Activated CD4-positive, alpha-beta T cell treated with anti-CD3 and anti-CD28 coated beads, Interleukin-2, amount 50 U/mL, for 24 hours (primary cell): ENCODE measurements around the gene MED25.

Experiments
- DNase-seq, 2 donors: peaks; one replicate each; pipeline ENCODE4 v3.0.0-alpha.2; 2020; ENCODE audit warnings: low read depth in 1 of 2, low spot score in 1 of 2

Gene MED25

DNA sequence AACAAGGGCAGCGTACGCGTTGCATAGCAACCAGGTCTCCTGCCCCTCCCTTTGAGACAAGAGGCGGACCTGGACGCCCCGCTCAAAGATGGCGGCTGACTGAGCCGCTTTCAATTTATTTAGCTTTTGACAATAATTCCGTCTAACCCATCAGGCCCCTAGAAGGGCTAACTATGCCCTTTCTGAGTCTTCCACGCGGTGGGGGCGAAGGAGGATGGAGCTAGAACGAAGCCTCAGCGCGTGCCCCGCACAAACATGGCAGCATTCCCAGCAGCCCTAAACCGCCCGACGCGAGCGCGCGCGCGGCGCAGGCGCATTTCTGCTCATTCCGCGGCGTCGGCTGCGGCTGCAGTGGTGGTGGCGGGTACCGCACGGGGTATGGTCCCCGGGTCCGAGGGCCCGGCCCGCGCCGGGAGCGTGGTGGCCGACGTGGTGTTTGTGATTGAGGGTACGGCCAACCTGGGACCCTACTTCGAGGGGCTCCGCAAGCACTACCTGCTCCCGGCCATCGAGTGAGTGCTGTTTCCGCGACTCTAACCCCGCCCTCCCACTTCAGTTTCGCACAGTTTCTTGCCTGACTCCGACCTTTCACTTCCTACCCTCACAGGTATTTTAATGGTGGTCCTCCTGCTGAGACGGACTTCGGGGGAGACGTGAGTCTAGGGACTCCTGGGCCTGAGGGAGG lies at the start of gene MED25:
TSS of gene MED25 (plus strand) at position 326 of the 685 bp plus-strand sequence. CDS start at position 379, 53 bp downstream.
- peak; percentile 71 to 81 for DNase-seq

- no peak for DNase-seq
Observed at GRCh38 chr19:49770529-49770928, 47.6 kb upstream of the MED25 start.

DNA sequence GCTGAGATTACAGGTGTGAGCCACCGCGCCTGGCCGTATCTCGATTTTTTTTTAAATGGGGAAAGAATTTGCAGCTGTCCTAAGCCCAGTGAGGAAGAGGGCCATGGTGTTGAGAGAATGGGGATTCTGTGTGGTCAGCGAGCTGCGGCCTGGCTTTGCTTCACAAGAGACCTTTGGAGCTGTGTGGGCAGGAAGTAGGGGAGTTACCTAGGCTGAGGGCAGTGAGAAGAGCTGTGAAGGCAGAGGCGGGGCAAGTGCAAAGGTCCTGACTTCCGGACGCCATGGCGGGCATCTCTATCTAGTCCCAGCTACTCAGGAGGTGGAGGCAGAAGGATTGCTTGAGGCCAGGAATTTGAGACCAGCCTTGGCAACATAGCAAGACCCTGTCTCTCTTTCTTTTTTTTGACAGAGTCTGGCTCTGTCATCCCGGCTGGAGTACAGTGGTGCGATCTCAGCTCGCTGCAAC lies 46.4 kb upstream of the MED25 start:
- DNase-seq: no peak

DNA sequence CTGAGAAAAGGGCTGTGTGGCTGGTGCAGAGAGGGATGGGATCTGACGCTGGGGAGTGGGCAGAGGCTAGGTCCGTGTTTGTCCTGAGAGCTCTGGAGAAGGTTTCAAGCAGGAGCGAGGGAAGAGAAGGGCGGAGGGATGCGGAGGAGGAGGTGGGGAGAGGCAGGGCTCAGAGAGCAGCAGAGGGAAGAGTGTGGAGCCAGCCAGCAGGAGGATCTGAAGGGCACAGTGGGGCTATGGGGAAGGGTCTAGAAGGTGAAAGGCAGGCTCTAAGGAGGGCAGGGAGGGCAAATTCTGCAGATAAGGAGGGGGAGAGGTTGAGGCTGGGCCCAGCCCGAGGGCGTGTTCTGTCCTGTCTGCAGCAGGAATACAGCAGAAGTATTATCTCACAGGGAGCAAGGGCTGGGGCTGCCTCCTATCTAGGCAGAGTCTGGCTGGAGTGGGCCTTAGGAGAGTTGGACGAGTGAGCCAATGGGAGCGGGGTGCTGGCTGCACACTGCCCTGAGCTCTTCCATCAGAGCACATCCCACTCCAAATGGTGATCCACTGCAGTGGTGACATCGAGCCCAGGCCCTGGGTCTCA lies 45.1 kb upstream of the MED25 start:
- no peak for DNase-seq

DNA sequence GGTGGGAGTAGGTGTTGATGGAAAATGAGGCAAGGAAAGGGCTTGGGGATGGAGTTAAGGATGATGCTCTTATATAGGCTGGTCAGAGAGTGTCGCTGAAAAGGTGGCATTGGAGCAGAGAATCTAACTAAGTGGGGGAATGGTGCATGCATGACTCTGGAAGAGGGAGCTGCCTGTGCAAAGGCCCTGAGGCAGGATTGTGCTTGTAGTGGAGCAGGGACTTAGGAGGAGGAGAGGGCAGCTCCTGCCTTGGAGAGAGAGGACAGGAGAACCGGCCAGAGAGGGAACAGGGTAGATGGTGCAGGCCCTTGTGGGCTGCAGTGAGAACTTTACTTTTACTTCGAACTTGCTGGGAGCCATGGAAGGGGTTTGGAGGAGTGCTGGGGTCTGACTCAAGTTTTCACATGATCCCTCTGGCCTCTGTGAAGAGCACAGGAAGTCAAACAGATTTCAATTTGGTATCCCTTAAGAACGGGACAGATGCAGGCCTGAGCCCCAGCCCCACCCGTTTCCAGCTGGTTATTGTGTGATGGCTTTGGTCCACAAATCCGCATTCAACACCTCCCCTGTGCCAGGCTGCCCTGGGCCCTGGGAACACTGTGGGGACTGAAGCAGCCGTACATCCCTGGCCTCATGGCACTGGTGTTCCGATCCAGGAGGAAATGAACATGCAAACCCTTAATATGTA lies 44.3 kb upstream of the MED25 start:
- no peak for DNase-seq

- DNase-seq: no peak
Observed at GRCh38 chr19:49774969-49775368, 43.1 kb upstream of the MED25 start.

DNA sequence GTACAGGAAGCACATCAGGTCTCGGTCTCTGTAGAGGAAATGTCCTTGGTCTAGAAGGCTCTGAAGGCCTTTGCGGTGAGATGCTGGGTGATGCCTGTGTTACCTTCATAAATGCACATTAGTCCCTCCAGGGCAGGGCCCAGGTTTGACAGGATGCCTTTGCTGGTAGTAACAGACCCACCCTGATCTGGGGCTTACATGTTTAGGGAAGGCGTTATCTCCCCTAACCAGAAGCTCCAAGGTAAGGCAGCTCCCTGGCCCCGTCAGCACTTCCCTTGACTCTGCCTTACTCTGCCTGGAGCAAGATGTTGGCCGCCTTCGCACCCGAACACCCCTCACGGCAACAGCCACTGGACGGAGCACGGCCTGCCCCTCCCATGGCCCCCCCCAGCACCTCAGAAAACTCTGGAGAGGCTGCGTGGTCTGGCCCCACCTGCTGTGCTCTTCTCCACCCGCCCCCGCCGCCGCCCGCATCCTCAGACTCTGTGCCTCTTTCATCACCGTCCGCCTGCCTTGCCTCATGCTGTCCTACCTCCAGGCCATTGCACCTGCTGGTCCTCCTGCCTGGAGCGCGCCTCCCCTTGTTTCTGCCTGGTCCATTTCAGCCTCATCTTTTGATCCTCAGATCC lies 42.2 kb upstream of the MED25 start:
- DNase-seq: no peak

GRCh38 chr19:49776371-49776764 lies 41.7 kb upstream of the MED25 start:
- no peak for DNase-seq

- DNase-seq: no peak
Observed at GRCh38 chr19:49779731-49780555, 38.1 kb upstream of the MED25 start.

DNA sequence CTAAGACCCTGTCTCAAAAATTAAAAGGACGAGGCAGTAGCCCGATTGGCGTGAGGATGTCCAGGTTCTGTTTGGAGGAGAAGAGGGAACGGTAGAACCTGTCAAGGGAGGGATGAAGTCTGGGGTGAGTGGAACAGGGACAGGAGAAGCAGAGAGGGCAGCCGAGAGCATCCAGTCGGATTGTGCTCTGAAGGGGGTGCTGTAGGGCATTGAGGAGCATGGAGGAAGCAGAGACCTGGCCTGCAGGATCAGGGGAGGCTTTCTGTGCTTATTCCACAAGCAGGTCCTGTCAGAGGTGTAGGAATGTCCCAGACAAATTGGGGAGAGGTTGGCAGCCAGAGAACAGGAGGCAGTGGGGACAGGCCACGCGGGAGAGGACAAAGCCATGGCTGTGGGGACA lies 37.2 kb upstream of the MED25 start:
- no peak for DNase-seq

- DNase-seq: no peak
Observed at GRCh38 chr19:49781394-49781793, 36.7 kb upstream of the MED25 start.

DNA sequence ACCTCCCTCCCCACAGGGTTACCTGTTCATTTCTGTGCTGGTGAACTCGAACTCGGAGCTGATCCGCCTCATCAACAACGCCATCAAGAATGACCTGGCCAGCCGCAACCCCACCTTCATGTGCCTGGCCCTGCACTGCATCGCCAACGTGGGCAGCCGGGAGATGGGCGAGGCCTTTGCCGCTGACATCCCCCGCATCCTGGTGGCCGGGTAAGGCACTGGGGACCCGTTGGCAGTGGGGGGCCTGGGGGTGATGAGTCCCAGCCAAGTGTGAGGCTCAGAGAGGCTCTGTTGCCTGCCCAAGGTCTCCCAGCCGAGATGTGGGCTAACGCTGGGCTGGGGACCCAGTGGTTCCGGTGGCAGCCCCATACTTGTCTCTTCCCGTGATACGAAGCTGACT lies 35.6 kb upstream of the MED25 start:
- no peak for DNase-seq

- no peak for DNase-seq
Observed at GRCh38 chr19:49786376-49786820, 31.7 kb upstream of the MED25 start.

DNA sequence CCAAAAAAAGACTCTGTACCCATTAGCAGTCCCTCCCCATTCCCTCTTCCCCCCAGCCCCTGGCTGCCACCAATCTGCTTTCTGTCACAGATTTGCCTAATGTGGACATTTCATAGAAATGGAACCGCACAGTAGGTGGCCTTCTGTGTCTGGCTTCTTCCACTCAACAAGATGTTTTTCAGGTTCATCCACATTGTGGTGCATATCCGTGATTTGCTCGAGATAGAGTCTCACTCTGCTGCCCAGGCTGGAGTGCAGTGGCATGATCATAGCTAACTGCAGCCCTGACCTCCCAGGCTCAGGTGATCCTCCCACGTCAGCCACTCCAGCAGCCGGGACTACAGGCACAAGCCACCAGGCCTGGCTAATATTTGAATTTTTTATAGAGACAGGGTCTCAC lies 30.3 kb upstream of the MED25 start:
- no peak for DNase-seq

- no peak for DNase-seq
Observed at GRCh38 chr19:49788857-49789256, 29.2 kb upstream of the MED25 start.

GRCh38 chr19:49790866-49791265 lies 27.2 kb upstream of the MED25 start:
- DNase-seq: no peak

- no peak for DNase-seq
Observed at GRCh38 chr19:49791776-49792445, 26.2 kb upstream of the MED25 start.

- DNase-seq: no peak
Observed at GRCh38 chr19:49792829-49793560, 25.1 kb upstream of the MED25 start.

DNA sequence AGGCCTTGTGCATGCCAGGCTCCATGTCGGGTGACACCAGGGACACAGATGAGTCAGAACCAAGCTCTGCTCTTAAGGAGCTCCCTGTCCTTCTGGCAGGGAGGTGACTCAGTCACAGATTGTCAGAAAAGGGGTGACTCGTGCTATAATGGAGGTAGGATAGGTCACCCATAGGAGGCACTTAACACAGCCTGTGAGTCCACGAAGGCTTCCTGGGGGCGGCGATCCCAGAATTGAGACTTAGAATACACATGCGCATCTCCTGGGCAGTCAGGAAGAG lies 24.6 kb upstream of the MED25 start:
- no peak for DNase-seq

- no peak for DNase-seq
Observed at GRCh38 chr19:49795615-49796014, 22.5 kb upstream of the MED25 start.
